Tibial artery (tissue), 4 donors: ENCODE results near the gene FFAR2.

Experiments
- DNase-seq, 2 donors: peaks; one replicate each; pipeline ENCODE4 v3.0.0-alpha.2; 2019
- H3K27ac ChIP-seq, 2 donors: fragments of 200-600 bp; sonication (generic) in 1 of 2; 1 replicate in 1 of 2; 2 replicates in 1 of 2; pipeline ENCODE4 v1.5.1; 2018 to 2019; ENCODE audit warnings: mild to moderate bottlenecking in 1 of 2
- H3K27me3 ChIP-seq, 2 donors: fragments of 200-600 bp; sonication (generic) in 1 of 2; one replicate each; pipeline versions ENCODE4 v1.5.1 to v1.6.0; 2016 to 2019
- H3K36me3 ChIP-seq, 3 donors: fragments of 200-600 bp; sonication (generic) in 2 of 3; one replicate each; pipeline ENCODE4 v1.5.1; 2016 to 2019; ENCODE audit warnings: mild to moderate bottlenecking in 2 of 3
- H3K4me1 ChIP-seq, 4 donors: fragments of 200-600 bp; sonication (generic) in 2 of 4; 1 replicate in 3 of 4; 2 replicates in 1 of 4; pipeline ENCODE4 v1.5.1; 2016 to 2019
- H3K4me3 ChIP-seq, 2 donors: fragments of 200-600 bp; sonication (generic) in 1 of 2; 1 replicate in 1 of 2; 2 replicates in 1 of 2; pipeline ENCODE4 v1.5.1; 2018 to 2019; ENCODE audit warnings: mild to moderate bottlenecking in 2 of 2
- H3K9me3 ChIP-seq, 3 donors: fragments of 200-600 bp; sonication (generic) in 1 of 3; one replicate each; pipeline ENCODE4 v1.5.1; 2016 to 2019
- CTCF ChIP-seq, 2 experiments: fragments of 200-600 bp in 1 of 2; fragments of 450-650 bp in 1 of 2; IDR thresholded peaks; one replicate each; pipeline ENCODE4 v1.5.1; 2017 to 2019; ENCODE audit warnings: antibody characterized with exemption in 2 of 2, mild to moderate bottlenecking in 1 of 2, moderate library complexity in 1 of 2
- intact Hi-C: fragments of 100-400 bp; cut with DNase I; formaldehyde crosslinking; loops from one replicate; pipeline ENCODE4 v1.15.0; 2023; ENCODE audit warnings: low total_unique reads

The FFAR2 gene

GRCh38 chr19:35487656-35488182 lies 39.7 kb downstream of the FFAR2 start:
- DNase-seq = no peak
- Histone ChIP-seq H3K4me1 (no peaks in the 10 kb centered on the region), H3K36me3 (no peaks in the 10 kb centered on the region), H3K9me3 (no peaks in the 10 kb centered on the region), H3K4me3 (no peak overlapping the region), H3K27ac (no peak overlapping the region), H3K27me3 (peaks cover 0 to 26% of the 10 kb centered on the region in 2 donors)
- intact Hi-C loops = no loop called here
- no peak for TF ChIP-seq CTCF (IDR thresholded peaks at IDR 0.05)

DNA sequence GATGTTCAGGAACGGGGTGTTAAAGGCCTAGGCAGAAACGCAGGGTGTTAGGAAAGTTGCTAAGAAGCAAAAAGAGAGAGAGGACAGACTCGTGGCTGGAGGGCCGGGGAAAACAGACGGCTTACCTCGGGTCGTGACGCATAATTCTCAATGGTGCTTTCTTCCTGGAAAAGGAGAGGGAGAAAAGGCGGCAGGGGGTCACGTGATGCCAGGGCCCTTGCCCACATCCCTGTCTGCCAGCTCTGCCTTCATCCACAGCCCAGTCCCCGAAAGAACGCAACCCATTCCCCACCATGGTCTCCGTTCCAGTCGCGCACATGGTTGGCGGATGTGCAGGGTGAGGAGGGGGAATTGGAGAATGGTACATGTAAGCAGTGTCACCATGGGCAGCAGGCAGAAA lies 40.6 kb downstream of the FFAR2 start:
- peaks cover 0 to 29% of the 10 kb centered on the region in 2 donors for H3K27me3 ChIP-seq
- no peaks in the 10 kb centered on the region for H3K9me3 ChIP-seq
- intact Hi-C loops = no loop called here
- no peak for TF ChIP-seq CTCF (IDR thresholded peaks at IDR 0.05)
- H3K27ac ChIP-seq = no peak overlapping the region
- H3K4me3 ChIP-seq = no peak overlapping the region
- DNase-seq = no peak
- no peaks in the 10 kb centered on the region for H3K36me3 ChIP-seq
- H3K4me1 ChIP-seq = no peaks in the 10 kb centered on the region

- Histone ChIP-seq H3K4me3 (no peak within 1 kb of the TSS), H3K4me1 (peaks cover 0 to 5% (median 3%) of the 10 kb centered on the region in 4 donors), H3K27ac (no peak within 1 kb of the TSS), H3K27me3 (peaks cover 0 to 40% of the 10 kb centered on the region in 2 donors), H3K9me3 (no peaks in the 10 kb centered on the region), H3K36me3 (no peaks in the 10 kb centered on the region)
- DNase-seq = no peak
- intact Hi-C loops = loop anchor here (5.0 kb wide), 1 partner anchor 218 kb away; no protein-coding TSS in a partner anchor
- TF ChIP-seq CTCF (IDR thresholded peaks at IDR 0.05) = no peak
Measured at GRCh38 chr19:35490364-35490763, 42.3 kb downstream of the FFAR2 start, which contains the start of gene KRTDAP. Gene KRTDAP, minus strand, starts transcription at chr19:35490464. Its CDS starts 22 bp downstream, at chr19:35490442.

DNA sequence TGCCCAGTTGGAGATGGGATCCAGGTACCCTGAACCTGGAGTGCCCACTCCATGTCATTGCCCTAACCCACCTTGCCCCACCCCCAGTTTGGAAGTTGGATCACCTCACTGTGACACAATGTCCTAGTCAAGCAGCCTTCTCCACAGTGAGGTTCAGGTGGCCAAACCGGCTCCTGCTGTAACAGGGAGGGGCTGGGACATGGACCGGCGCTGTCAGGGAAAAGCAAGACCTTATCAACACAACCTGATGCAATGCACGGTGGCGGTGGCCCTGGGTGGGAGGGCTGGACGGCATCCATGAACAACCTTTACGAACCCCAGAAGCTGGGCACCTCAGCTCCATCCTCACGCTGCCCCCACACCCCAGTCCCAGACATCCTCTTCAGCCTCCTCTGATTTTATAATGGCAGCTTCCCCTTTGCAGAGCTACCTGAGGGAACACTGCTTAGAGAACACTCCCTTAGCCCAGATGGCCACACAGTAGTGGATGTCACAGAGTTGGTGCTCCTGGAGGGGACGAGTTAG lies 43.8 kb downstream of the FFAR2 start:
- H3K4me1 ChIP-seq = peaks cover 0 to 9% (median 4%) of the 10 kb centered on the region in 4 donors
- no peak overlapping the region for H3K4me3 ChIP-seq
- no peaks in the 10 kb centered on the region for H3K9me3 ChIP-seq
- intact Hi-C loops = loop anchor here (5.0 kb wide), 1 partner anchor 220 kb away; no protein-coding TSS in a partner anchor
- H3K27me3 ChIP-seq = peaks cover 0 to 43% of the 10 kb centered on the region in 2 donors
- H3K36me3 ChIP-seq = peaks cover 0 to 2% (median 0%) of the 10 kb centered on the region in 3 donors
- peak in 1 of 2 donors; percentile 64 for DNase-seq
- no peak overlapping the region for H3K27ac ChIP-seq
- no peak for TF ChIP-seq CTCF (IDR thresholded peaks at IDR 0.05)

GRCh38 chr19:35493971-35494370 lies 45.9 kb downstream of the FFAR2 start:
- no peak overlapping the region for H3K4me3 ChIP-seq
- peaks cover 0 to 18% (median 0%) of the 10 kb centered on the region in 3 donors for H3K36me3 ChIP-seq
- H3K4me1 ChIP-seq = peaks cover 0 to 9% (median 4%) of the 10 kb centered on the region in 4 donors
- TF ChIP-seq CTCF (IDR thresholded peaks at IDR 0.05) = no peak
- intact Hi-C loops = loop anchor here (5.0 kb wide), 1 partner anchor 222 kb away; no protein-coding TSS in a partner anchor
- H3K9me3 ChIP-seq = no peaks in the 10 kb centered on the region
- H3K27me3 ChIP-seq = peaks cover 0 to 34% of the 10 kb centered on the region in 2 donors
- no peak overlapping the region for H3K27ac ChIP-seq
- DNase-seq = peak in 1 of 2 donors; percentile 39
